ENCODE measurements around the gene KLHDC10.
A peak's percentile ranks its signal among the peaks of the same experiment; 100 is the strongest.

DNA sequence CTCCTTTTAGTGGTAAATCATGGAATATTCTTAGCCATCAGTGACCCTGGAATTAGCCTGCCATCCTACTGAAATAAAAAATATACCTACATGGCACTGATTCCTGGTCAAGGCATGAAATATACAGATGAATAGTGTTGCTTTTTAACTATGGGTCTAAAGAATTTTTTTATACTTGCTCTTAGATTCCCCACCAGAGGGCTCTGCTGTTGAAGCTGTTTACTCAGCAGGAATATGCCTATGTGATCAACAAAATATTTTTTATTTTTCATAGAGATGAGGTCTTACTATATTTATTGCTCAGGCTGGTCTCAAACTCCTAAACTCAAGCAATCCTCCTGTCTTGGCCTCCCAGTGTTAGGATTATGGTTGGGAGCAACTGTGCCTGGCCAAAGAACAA lies 32.6 kb upstream of the KLHDC10 start:
- TF ChIP-seq, protein P1, sequence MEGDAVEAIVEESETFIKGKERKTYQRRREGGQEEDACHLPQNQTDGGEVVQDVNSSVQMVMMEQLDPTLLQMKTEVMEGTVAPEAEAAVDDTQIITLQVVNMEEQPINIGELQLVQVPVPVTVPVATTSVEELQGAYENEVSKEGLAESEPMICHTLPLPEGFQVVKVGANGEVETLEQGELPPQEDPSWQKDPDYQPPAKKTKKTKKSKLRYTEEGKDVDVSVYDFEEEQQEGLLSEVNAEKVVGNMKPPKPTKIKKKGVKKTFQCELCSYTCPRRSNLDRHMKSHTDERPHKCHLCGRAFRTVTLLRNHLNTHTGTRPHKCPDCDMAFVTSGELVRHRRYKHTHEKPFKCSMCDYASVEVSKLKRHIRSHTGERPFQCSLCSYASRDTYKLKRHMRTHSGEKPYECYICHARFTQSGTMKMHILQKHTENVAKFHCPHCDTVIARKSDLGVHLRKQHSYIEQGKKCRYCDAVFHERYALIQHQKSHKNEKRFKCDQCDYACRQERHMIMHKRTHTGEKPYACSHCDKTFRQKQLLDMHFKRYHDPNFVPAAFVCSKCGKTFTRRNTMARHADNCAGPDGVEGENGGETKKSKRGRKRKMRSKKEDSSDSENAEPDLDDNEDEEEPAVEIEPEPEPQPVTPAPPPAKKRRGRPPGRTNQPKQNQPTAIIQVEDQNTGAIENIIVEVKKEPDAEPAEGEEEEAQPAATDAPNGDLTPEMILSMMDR (IDR thresholded peaks at IDR 0.05): peak in 2 of 6 experiments; percentile 17 to 18
- no peak for TF ChIP-seq POLR2A (IDR thresholded peaks at IDR 0.05)
